Right ventricle myocardium superior (tissue), 1 donor: Measurements from ENCODE around the gene XRCC1. TPM values are rescaled to one million over a fixed set of nuclear protein-coding genes. Genes with fewer than 3 reads are reported as not detected.
A peak's percentile ranks its signal among the peaks of the same experiment; 100 is the strongest.

Experiments used
- ATAC-seq: fragments of 200-7000 bp; cut with Tn5 transposase; one replicate; pipeline ENCODE4 v1.9.1; 2020; ENCODE audit warnings: mild to moderate bottlenecking; ENCODE audit not compliant: poor library complexity
- DNase-seq: peaks from one replicate; pipeline ENCODE4 v3.0.0-alpha.2; 2020
- intact Hi-C: fragments of 100-400 bp; cut with DNase I; formaldehyde crosslinking; loops from one replicate; pipeline ENCODE4 v1.11.2; 2022
- long read RNA-seq: library from polyadenylated mRNA; unstranded; transcript quantifications from one replicate; pipeline ENCODE4 v2.0.0, GENCODE V29; 2021
- total RNA-seq: library from RNA; stranded (reverse); fragmentation: NEBNext Ultra II Directional; extraction: Animal tissue kit (Norgen Biotek cat#: 25700); gene quantifications from one replicate; pipeline ENCODE4 v1.2.1, GENCODE V29; 2021
- donor health status: DM: no; HTN: yes; CAD: no; lungs with severe emphysema.

Gene XRCC1, protein sequence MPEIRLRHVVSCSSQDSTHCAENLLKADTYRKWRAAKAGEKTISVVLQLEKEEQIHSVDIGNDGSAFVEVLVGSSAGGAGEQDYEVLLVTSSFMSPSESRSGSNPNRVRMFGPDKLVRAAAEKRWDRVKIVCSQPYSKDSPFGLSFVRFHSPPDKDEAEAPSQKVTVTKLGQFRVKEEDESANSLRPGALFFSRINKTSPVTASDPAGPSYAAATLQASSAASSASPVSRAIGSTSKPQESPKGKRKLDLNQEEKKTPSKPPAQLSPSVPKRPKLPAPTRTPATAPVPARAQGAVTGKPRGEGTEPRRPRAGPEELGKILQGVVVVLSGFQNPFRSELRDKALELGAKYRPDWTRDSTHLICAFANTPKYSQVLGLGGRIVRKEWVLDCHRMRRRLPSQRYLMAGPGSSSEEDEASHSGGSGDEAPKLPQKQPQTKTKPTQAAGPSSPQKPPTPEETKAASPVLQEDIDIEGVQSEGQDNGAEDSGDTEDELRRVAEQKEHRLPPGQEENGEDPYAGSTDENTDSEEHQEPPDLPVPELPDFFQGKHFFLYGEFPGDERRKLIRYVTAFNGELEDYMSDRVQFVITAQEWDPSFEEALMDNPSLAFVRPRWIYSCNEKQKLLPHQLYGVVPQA
- total RNA-seq, result 12.4 TPM
- long read RNA-seq, transcript XRCC1-201 (17 exons, 2,802 nt), result major isoform, 28 of 33 reads
- long read RNA-seq, partial matches to known transcripts, result 2 of 33 reads
- long read RNA-seq, other reads (novel, unspliced or antisense), result 3 of 33 reads

DNA sequence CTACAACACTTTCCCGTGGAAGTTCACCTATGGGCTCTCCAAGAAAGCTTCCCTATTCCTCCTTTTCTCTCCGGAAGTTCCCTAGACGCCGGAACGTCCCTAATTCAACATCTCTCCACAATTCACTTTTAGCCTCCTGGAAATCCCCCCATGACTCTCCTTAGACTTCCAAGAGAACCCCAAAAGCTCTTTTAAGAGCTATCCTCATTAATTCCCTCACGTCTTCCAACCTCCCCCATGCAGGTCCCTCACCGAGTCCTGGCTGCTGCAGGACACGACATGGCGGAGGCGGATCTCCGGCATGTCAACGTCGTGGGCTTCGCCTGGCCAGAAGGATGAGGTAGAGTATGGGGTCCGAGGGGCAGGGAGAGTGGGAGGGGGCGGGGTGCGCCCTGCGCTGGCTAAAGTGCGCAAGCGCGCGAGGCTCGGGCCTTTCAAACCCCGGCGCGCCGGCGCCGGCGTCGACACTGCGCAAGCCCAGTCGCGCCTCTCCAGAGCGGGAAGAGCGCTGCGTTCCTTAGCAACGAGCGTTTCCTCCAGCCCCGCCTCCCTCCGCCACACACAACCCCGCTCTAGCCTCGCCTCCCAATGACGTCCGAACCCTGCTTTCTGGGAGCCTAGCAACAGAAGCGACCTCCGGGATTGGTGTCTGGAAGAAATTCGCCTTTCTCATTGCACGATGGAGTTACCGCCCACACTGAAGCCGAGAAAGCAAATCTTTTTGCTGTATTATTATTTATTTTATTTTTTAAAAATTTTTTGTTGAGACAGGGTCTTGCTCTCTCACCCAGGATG is at the start of gene XRCC1, which contains the start of gene PINLYP:
TSS of gene XRCC1 (minus strand) at position 372 of the 795 bp plus-strand sequence. CDS start at position 303, 69 bp downstream.
TSS of gene PINLYP (plus strand) at position 646 of the 795 bp plus-strand sequence. CDS start 1,391 bp downstream, outside the sequence.
- ATAC-seq (peak; percentile 100), DNase-seq (peak; percentile 98)
- intact Hi-C loops, result no loop called here

DNA sequence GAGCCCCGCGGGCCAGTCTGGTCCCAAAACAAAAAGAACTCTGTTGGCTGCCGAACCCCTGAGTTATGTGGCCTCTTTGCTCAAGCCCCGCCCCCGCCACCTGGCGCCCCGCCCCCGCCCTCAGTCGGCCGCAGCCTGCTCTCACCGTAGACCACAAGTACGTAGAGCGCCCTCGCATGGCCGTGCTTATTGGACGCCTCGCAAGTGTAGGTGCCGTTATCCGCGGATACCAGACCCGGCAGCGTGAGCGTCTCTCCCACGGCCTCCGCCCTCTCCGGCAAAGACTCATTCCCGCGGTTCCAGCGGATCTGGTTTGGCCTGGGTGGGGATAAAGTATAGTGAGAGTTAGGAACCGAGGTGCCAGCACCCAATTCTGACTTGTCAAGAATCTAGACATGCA is 49.6 kb upstream of the XRCC1 start:
- no peak for ATAC-seq
- DNase-seq, result peak; percentile 75
- intact Hi-C loops, result no loop called here

DNA sequence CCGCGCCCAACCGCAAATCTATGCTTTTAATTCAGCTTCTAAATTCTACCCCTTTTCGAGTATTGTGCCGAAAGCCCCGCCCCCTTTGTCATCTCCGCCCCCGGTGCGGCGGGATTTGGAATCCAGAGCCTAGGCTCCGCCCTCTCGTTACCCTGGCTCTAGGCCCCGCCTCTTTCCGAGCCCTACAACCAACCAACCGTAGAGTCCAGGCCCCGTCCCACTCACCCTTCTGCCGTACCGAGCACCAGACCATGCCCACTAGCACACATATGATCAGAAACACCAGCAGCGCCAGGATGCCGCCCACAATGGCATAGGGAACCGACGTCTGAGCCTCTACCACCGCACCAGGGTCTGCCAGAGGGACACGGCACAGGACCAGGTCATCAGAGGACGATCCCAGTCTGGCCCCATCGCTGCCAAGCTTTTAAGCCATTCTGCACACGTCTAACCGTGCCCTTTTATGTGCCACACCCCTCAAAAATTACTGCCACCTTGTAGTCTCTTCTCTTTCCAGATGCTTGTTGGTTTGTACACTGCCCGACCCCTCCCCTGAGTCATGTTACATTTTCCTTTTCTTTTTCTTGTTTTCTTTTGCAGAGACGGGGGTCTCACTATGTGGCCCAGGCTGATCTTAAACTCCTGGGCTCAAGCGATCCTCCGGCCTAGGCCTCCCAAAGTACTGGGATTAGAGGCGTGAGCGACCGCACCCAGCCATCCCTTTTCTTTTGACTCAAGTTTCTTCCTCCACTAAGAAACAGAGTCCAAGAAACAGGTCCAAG is 48.8 kb upstream of the XRCC1 start:
- no peak for ATAC-seq
- DNase-seq, result no peak
- intact Hi-C loops, result no loop called here

DNA sequence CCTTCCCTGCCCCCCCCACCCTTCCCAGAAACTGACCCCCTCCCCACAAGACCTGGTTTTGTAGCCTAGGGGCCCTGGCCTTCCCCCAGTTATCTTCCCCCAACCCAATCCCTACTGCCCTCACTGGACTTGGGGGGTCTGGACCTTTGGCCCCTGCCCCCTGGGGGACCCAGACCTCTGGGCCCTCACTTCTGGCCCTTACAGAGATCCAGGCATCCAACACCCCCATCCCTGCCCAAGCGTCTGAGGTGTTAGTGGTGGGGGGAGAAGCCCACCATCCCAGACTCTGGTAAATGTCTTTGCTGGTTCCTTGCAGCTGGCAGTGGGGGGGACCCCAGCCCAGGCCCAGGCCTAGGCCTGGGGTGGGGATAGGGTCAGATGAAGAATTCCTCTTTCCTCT is 47.6 kb upstream of the XRCC1 start:
- ATAC-seq (no peak), DNase-seq (no peak)
- intact Hi-C loops, result no loop called here

DNA sequence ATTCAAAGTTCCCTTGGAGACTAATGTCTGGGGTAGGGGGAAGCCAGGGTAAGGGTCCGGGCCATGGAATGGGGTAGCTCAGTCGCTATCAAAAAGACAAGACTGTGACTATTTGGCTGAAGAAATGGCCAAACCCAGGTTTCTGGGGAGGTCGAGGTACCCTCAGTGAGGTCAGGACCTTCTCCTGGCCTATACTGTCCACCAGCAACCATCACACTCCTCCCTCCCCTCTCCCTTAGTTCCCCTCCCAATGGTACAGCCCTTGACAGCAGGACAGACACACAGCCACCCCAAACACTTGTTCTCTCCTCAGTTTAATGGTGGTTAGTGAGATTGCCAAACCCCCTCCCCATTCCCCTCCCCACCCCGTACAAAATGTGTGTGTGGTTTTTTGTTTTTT is 46.7 kb upstream of the XRCC1 start:
- intact Hi-C loops, result no loop called here

DNA sequence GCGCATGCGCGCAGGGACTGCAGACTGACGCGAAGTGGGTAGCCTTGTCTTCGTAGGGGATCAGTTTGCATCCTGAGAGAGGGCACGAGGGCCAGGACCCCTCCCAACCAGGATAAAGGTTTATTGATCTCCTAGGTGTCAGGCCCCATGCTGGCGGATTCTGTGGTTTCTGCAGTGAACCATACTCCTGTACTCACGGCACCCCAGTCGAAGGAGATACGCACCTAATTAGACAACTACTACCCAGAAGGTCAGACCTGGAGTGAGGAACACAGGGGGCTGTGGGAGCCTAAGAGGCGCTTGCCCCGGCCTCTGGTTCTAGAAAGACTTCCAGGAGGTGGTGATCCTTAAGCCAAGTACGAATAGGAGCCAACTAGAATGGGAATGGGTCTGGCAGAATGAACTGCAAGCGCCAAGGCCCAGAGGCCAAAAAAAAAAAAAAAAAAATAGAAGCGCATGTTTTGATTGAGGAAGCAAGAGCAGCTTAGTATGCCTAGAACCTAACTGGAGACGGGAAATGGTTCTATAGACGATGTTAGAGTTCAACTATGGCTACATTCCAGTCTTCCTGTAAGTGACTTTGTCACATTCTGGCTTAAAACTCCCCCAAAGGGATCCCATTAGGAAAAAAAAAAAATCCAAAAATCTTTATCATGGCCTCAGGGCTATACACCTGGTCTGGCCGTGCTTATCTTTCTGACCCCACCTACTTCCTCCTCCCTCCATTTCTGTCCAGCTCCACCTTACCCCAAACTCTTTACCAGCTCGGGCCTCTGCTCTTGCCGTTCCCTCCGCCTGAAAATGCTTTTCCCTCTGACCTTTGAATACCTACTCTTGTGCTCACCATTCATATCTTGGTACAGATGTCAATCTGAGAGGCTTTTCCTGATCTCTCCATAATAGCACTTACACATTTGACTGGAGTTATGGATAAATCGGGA is 45.0 kb upstream of the XRCC1 start:
- intact Hi-C loops, result no loop called here
- ATAC-seq, result no peak
- peak; percentile 92 for DNase-seq

More for the DNA sequence above, 46.7 kb upstream of the XRCC1 start:
- no peak for ATAC-seq
- DNase-seq, result no peak

DNA sequence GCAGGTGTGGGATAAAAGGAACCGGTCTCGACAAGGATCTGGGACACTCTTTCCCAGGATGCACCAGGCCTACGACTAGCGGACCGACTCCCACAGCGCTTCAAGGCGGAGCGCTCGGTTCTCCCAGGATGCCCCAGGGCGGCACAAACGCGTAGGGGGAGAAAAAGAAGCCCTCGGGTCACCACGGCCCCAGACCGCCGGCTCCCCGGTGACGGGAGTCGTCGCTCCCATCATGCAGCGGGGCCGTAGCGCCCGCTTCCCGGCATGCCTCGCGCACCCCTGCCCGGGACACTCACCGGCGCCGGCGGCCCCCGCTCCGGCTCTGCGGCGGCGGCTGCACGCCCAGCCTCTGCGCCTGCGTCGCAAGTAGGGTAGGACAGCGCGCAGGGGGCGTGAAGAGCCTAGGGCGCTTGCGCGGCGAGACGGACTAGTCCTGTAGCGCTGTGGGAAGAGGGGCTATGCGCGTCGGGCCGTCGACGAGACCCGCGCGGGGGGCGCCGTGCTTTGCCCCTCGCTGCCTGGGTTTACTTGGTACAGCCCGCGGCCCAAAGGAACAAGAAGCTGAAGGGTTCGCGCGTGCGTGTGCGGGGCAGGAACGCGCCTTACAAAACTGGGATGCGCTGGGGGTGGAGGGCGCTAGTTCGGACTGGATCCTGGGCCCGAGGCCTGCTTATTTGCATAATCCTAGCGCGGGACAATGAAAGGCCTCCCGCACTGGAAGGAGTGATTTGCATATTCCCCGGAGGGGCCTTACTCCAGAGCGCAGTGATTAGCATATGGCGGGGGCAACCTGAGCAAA is 44.1 kb upstream of the XRCC1 start, which contains the start of gene ZNF428:
TSS of gene ZNF428 (minus strand) at position 368 of the 799 bp plus-strand sequence. CDS start 5,325 bp downstream, outside the sequence.
- DNase-seq (peak; percentile 93), ATAC-seq (peak; percentile 97)
- intact Hi-C loops, result no loop called here

DNA sequence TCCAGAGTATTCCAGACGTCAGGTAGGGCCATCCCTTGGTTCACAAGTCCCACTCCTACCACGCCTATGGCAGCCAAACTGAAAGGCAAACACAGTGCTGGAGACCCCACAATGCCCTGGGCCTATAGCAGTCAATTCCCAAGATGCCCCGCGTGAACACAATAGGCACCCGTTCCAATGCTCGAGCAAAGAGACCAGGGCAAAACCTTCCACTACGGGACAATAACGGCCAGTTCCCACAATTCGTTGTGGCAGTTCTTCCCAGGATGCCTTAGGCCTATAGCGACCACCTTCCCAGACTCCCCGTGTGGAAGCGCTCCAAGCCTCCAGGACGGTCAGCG is 43.6 kb upstream of the XRCC1 start:
- intact Hi-C loops, result no loop called here
- no peak for DNase-seq
- ATAC-seq, result peak; percentile 37

DNA sequence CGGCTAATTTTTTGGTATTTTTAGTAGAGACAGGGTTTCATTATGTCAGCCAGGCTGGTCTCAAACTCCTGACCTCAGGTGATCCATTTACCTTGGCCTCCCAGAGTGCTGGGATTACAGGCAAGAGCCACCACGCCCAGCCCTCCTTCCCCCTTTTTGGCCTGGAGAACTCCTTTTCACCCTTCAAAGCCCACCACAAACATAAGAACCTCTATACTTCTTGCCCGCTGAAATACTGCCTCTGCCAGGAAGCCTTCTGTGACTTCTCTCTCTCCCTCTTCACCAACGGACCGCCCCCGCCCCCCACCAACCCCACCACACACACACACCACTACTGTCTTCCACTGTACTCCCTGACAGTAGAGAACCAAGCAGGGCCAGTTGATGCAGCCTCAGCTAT is 41.6 kb upstream of the XRCC1 start:
- intact Hi-C loops, result no loop called here
- no peak for DNase-seq
- no peak for ATAC-seq

DNA sequence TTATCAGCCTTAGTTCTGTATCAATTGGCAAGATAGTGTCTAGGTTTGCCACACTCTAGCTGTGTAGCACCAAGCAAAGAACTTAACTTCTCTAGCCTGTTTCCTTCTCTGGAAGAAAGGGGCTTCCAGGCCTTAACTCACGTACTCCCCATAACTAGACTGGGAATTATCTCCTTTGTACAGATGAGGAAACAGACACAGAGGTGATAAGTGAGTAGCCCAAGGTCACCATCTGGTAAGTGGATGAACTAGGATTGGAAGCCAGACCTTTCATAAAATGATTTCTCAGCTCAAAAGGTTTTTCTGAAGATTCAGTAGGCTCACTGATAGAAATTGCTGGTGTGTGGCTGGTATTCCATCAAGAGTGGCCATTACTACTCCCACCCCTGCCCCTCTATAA is 41.0 kb upstream of the XRCC1 start:
- no peak for DNase-seq
- ATAC-seq, result no peak
- intact Hi-C loops, result no loop called here

DNA sequence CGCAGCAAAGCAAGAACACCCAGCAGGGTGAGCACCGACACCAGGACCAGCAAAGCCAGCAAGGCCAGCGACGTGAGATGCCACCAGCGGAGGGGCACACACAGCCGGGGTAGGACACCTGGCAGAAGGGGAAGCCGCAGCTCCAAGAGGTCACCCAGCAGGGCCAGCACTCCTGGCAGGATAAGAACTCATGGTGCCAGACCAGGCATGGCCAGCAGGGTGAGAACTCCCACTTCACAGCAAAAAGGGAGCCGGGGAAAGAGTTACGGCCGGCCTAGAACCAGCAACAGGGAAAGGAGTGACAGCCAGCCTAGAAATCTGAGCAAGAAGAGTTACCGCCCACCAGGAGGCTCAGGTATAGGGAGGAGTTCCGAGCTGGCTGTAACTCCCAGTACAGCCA is 37.0 kb upstream of the XRCC1 start:
- intact Hi-C loops, result no loop called here
- DNase-seq (no peak), ATAC-seq (no peak)

DNA sequence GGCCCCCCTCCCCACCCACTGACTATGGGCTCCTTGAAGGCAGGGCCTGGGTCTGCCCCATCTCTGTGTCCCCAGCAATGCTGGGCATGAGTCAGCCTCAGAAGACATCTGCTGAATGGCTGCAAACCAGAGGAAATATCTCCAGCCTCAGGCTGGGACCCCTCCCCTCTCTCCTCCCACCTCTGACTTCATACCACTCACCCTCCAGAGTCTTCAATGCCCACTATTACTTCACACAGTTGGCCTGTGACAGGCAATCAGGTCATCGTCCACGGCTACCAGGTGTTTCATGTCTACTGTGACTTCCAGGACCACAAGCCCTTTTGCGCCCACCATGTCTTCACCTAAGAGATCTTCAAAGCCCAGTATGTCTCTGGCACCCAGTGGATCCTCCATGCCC is 36.5 kb upstream of the XRCC1 start, which contains the start of gene SRRM5:
TSS of gene SRRM5 (plus strand) at position 301 of the 400 bp plus-strand sequence. CDS start at position 335, 34 bp downstream.
- intact Hi-C loops, result no loop called here
- no peak for ATAC-seq
- DNase-seq, result no peak

DNA sequence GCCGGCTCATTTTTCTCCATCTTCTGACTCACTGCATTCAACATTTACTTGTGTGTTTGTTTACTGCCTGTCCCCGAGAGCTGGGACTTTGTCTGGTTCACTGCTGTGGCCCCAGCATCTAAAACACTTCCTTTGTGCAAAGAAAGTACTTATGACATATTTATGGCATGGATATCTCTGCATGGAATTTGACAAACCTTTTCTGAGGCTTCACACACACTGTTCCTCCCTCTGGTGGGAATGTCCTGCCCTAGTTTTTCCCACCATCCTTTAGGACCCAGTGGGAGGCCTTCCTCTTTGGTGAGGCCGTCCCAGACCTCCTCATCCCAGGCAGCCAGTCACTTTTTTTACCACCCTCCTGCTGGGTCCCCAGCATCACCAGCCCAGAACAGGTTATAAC is 35.2 kb upstream of the XRCC1 start:
- intact Hi-C loops, result no loop called here
- DNase-seq (no peak), ATAC-seq (no peak)

DNA sequence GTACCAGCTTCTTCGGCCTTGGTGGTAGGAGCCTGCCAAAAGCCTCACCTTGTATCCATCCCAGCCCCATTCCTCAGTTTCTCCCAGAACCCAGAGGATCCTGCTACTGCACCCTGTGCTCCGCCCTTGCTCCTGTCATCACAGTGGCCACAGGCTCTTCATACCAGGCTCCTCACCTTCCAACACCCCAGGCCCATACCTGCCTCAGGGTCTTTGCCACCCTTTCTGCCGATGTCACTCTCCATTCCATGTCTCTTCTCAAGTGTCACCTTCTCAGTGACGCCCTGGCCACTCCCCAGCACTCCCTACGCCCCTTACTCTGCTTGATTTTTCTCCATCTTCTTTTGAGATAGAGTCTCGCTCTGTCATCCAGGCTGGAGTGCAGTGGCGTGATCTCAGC is 34.5 kb upstream of the XRCC1 start:
- intact Hi-C loops, result no loop called here
- DNase-seq, result no peak
- no peak for ATAC-seq

DNA sequence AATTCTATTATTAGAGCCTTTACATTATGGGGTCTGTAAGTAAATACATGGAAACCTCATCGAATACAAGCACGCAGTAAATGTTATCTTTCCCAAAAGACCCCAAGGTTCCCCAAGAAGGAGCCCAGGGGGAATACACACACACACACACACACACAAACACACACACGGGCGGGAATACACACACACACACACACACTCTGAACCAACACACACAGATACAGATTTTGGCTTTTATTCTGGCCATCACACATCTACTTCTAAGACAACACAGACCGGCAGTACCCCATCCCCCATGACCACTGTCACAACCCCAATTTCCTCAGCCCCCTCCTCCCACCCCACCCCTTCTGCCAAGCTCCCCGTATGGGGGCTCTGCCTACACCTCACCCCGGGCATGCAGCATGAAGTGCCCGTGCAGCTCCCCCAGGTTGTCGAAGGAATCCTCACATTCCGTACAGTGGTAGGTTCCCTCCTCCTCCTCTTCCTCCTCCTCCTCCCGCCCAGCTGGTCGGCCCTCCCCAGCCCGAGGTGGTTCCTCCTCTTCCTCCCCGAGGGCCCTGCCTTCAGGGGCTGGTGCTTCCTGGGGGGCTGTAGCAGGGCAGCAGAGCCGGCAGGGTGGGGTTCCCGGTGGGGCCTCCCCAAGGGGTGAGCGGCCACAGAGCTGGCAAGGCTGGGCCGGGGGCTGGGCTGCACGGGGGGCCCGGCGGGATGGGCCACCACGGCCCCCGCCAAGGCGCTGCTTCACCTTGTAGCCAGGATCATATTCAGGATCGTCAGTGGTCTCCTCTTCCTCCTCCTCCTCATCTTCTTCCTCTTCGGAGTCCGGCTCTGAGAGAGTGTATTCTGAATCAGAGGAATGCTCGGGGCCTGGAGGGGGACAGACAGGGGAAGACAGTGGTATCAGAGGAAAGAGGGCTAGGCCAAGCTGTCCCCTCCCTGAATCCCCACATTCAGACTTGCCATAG is 32.2 kb upstream of the XRCC1 start:
- intact Hi-C loops, result no loop called here
- ATAC-seq, result peak; percentile 12
- DNase-seq, result no peak
